Peyer's patch (tissue), 4 donors: ENCODE measurements around the gene EYS. TPM values are rescaled to one million over a fixed set of nuclear protein-coding genes. Genes with fewer than 3 reads are reported as not detected.

Source experiments
- DNase-seq, 3 donors: peaks; one replicate each; pipeline ENCODE4 v3.0.0-alpha.2; 2017 to 2019
- H3K27ac ChIP-seq, 4 donors: fragments of 200-600 bp; sonication (generic); one replicate each; pipeline ENCODE4 v1.5.1; 2016 to 2019
- H3K27me3 ChIP-seq, 2 donors: fragments of 200-600 bp; sonication (generic); one replicate each; pipeline ENCODE4 v1.5.1; 2019
- H3K36me3 ChIP-seq, 3 donors: fragments of 200-600 bp; sonication (generic); one replicate each; pipeline ENCODE4 v1.5.1; 2016 to 2019
- H3K4me1 ChIP-seq, 4 donors: fragments of 200-600 bp; sonication (generic); one replicate each; pipeline ENCODE4 v1.5.1; 2016 to 2019
- H3K4me3 ChIP-seq, 4 donors: fragments of 200-600 bp; sonication (generic); 1 replicate in 3 of 4; 2 replicates in 1 of 4; pipeline ENCODE4 v1.5.1; 2016 to 2019; ENCODE audit warnings: mild to moderate bottlenecking in 1 of 4
- H3K9me3 ChIP-seq, 4 donors: fragments of 200-600 bp; sonication (generic); one replicate each; pipeline ENCODE4 v1.5.1; 2016 to 2019; ENCODE audit warnings: mild to moderate bottlenecking in 1 of 4
- CTCF ChIP-seq, 6 experiments: fragments of 450-650 bp in 4 of 6; fragments of 200-600 bp in 2 of 6; sonication (generic) in 1 of 6; IDR thresholded peaks; one replicate each; pipeline ENCODE4 v1.5.1; 2017 to 2019; ENCODE audit warnings: antibody characterized with exemption in 6 of 6, mild to moderate bottlenecking in 3 of 6, moderate library complexity in 1 of 6
- POLR2A ChIP-seq, 2 donors: fragments of 450-650 bp; IDR thresholded peaks; one replicate each; pipeline ENCODE4 v1.5.1; 2017; ENCODE audit warnings: antibody characterized with exemption in 2 of 2, mild to moderate bottlenecking in 2 of 2, moderate library complexity in 2 of 2
- total RNA-seq, 4 donors: library from RNA; depleted of rRNA; stranded (reverse); fragments of >200 nt; gene quantifications; one replicate each; pipeline ENCODE4 v1.1.0, GENCODE V29; 2016

The EYS gene
- total RNA-seq, 4 donors from 2014 or later: 0.13 to 1.5 (median 0.35) TPM; not detected in 1

- no peak for TF ChIP-seq POLR2A (IDR thresholded peaks at IDR 0.05)
- TF ChIP-seq CTCF (IDR thresholded peaks at IDR 0.05): no peak
- Histone ChIP-seq H3K27me3 (no peaks in the 10 kb centered on the region), H3K9me3 (no peaks in the 10 kb centered on the region), H3K36me3 (no peaks in the 10 kb centered on the region), H3K27ac (no peak overlapping the region), H3K4me1 (no peaks in the 10 kb centered on the region), H3K4me3 (no peak overlapping the region)
- DNase-seq: no peak
These were observed 6.5 kb downstream of the EYS start for GRCh38 chr6:65700561-65700960.

- no peaks in the 10 kb centered on the region for H3K27me3 ChIP-seq
- no peak for DNase-seq
- no peaks in the 10 kb centered on the region for H3K4me1 ChIP-seq
- no peaks in the 10 kb centered on the region for H3K9me3 ChIP-seq
- no peaks in the 10 kb centered on the region for H3K36me3 ChIP-seq
- TF ChIP-seq CTCF (IDR thresholded peaks at IDR 0.05) (no peak), POLR2A (IDR thresholded peaks at IDR 0.05) (no peak)
- no peak overlapping the region for H3K4me3 ChIP-seq
- no peak overlapping the region for H3K27ac ChIP-seq
These were observed 14.9 kb downstream of the EYS start for GRCh38 chr6:65692109-65692508.

- H3K36me3 ChIP-seq: no peaks in the 10 kb centered on the region
- no peaks in the 10 kb centered on the region for H3K9me3 ChIP-seq
- no peak overlapping the region for H3K27ac ChIP-seq
- no peaks in the 10 kb centered on the region for H3K4me1 ChIP-seq
- H3K4me3 ChIP-seq: no peak overlapping the region
- no peak for DNase-seq
- H3K27me3 ChIP-seq: no peaks in the 10 kb centered on the region
- TF ChIP-seq CTCF (IDR thresholded peaks at IDR 0.05): no peak
- no peak for TF ChIP-seq POLR2A (IDR thresholded peaks at IDR 0.05)
These were observed 26.8 kb downstream of the EYS start for GRCh38 chr6:65680232-65680631.

- no peak for TF ChIP-seq CTCF (IDR thresholded peaks at IDR 0.05)
- TF ChIP-seq POLR2A (IDR thresholded peaks at IDR 0.05): no peak
- no peaks in the 10 kb centered on the region for H3K9me3 ChIP-seq
- H3K27ac ChIP-seq: no peak overlapping the region
These were observed 35.1 kb downstream of the EYS start for GRCh38 chr6:65671922-65672321.

GRCh38 chr6:65667916-65668656, 38.9 kb downstream of the EYS start:
- TF ChIP-seq CTCF (IDR thresholded peaks at IDR 0.05): no peak
- TF ChIP-seq POLR2A (IDR thresholded peaks at IDR 0.05): no peak
- Histone ChIP-seq H3K36me3 (no peaks in the 10 kb centered on the region), H3K9me3 (no peaks in the 10 kb centered on the region), H3K4me3 (no peak overlapping the region), H3K27ac (no peak overlapping the region), H3K27me3 (no peaks in the 10 kb centered on the region), H3K4me1 (no peaks in the 10 kb centered on the region)
- DNase-seq: no peak

More at GRCh38 chr6:65671922-65672321, 35.1 kb downstream of the EYS start:
- H3K4me3 ChIP-seq: no peak overlapping the region
- no peaks in the 10 kb centered on the region for H3K4me1 ChIP-seq
- DNase-seq: no peak
- no peaks in the 10 kb centered on the region for H3K36me3 ChIP-seq
- no peaks in the 10 kb centered on the region for H3K27me3 ChIP-seq
